HG02885 (cell line): ENCODE data around the gene MAS1.

Experiments used
- ATAC-seq: cut with Tn5 transposase; IDR thresholded peaks from one replicate; pipeline ENCODE4 v1.9.1; 2021; ENCODE audit warnings: mild to moderate bottlenecking; ENCODE audit not compliant: unreplicated experiment, poor library complexity

MAS1 gene

GRCh38 chr6:159878341-159878740 is 12.4 kb upstream of the MAS1 start:
- ATAC-seq: no peak

DNA sequence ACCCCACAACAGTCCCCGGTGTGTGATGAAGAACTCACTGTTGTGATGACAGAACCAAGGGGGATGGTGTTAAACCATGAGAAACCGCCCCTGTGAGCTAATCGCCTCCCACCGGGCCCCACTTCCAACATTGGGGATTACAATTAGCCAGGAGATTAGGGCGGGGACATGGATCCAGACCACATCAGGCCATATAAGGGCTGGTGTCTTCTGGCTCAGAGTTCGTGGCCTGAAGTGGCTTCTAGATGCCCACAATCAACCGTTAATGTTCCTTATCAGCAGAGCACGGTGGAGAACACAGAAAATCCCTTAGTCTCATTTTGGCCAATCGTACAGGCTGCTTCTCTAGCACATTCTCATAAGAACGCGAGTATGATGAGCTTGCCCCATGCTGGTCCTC is 10.9 kb upstream of the MAS1 start:
- ATAC-seq: no peak

DNA sequence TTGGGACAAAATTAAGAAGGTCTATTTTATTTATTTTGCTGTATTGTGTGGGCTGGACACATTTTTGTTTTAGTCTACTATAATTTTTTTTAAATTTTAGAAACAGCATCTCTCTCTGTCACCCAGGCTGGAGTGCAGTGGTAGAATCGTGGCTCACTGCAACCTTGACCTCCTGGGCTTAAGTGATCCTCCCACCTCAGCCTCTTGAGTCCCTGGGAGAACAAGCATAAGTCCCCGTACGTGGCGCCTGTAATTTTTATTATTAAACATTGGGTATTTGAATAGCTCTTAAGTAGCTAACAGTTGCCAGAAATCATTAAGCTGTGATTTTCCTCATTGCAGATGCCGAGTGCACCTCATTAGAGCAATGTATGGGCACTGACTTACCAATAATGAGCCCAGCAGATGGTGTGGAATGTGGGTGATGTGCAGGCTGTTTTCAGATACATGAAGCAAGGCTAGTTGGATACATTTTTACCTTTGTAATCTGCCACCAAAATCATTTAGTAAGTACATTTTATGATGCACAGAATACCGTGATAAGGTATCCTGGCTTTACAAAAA is 10.3 kb upstream of the MAS1 start:
- no peak for ATAC-seq

DNA sequence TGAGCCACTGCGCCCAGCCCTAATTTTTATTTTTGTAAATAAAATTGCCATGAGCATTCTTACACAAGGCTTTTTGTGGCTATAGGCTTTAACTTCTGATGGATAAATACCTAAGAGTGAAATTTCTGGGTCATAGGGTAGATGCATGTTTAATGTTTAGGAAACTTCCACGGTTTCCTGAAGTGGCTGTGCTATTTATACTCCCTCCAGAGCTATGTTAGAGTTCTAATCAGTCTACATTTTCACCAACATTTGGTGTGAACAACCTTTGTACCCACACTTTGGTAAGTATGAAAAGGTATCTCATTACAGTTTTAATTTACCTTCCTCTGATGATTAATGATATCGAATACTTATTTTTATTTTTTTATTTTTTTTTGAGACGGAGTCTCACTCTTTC is 6.1 kb upstream of the MAS1 start:
- no peak for ATAC-seq

GRCh38 chr6:159886270-159886669 is 4.5 kb upstream of the MAS1 start:
- ATAC-seq: no peak

DNA sequence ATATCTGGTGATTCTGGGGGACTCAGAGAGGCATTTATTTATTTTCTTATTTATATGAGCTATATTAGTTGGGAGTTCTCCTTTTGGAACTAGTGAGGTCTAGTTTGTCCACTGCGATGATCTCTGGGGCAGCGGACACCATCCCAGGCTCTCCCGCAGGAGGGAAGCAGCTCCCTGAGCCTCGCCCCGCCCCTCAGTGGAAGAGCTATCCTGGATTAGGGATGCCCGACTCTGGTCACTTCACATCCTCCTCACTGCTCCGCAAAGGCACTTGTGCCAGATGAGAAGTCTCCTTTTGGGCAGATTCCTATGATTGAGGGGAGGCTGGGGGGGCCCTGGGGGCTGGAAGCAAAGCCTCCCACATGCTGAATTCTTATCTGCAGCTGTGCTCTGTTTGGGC is 3.6 kb upstream of the MAS1 start:
- no peak for ATAC-seq

GRCh38 chr6:159887761-159888160 is 3.0 kb upstream of the MAS1 start:
- no peak for ATAC-seq

DNA sequence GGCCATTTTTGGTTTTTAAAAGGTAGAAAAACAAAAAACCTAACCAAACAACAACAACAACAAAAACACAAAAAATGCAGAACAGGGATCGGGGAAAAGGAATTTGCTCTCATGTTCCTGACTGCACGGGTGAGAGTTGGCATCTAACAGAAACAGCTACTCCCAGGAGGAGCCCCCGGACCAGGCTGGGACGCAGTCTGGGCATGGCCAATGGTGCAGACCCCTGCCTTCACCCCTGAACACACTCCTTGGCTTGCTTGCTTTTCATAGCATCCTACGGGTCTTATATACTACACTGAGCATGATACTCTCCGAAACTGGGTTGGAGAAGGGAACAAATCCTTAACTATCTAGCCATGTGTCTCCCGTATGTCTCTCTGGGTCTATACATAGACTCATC is 587 bp upstream of the MAS1 start:
- ATAC-seq: no peak

DNA sequence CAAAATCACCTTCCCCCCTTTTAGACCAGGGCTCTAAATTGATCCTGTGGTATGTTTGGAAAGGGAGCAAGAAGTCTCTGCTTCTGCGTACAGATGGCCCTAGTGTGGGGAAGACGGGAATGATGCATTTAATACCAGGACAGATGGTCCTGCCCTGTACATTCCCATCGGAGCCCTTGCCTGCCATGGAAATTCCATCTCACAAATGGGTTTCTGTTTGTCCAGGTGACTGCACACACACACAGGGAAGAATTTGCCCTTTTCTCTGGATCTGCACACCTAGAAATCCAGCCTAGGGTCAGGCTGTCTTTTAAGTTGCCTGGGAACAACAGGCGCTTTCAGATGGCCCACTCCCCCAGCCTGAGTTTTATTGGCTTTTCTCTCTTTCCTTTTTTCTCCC is 1.3 kb downstream of the MAS1 start:
- ATAC-seq: no peak

GRCh38 chr6:159893064-159893463 is 2.3 kb downstream of the MAS1 start:
- no peak for ATAC-seq

- ATAC-seq: no peak
These were observed 4.2 kb downstream of the MAS1 start for GRCh38 chr6:159894991-159895390.

- ATAC-seq: no peak
These were observed 6.8 kb downstream of the MAS1 start for GRCh38 chr6:159897603-159898002.

DNA sequence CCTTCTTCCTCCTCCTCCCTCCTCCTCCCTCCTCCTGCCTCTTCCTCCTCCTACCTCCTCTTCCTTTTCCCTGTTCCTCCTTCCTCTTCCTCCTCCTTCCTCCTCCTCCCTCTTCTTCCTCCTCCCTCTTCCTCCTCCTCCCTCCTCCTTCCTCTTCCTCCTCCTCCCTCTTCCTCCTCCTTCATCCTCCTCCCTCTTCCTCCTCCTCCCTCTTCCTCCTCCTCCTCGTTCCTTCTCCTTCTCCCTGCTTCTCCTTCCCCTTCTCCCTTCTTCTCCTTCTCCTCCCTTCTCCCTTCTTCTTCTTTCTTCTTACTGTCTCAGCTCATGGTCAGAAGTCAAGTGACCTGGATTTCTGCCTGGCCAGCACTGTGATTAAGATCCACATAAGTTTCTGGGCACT is 7.7 kb downstream of the MAS1 start:
- ATAC-seq: no peak

DNA sequence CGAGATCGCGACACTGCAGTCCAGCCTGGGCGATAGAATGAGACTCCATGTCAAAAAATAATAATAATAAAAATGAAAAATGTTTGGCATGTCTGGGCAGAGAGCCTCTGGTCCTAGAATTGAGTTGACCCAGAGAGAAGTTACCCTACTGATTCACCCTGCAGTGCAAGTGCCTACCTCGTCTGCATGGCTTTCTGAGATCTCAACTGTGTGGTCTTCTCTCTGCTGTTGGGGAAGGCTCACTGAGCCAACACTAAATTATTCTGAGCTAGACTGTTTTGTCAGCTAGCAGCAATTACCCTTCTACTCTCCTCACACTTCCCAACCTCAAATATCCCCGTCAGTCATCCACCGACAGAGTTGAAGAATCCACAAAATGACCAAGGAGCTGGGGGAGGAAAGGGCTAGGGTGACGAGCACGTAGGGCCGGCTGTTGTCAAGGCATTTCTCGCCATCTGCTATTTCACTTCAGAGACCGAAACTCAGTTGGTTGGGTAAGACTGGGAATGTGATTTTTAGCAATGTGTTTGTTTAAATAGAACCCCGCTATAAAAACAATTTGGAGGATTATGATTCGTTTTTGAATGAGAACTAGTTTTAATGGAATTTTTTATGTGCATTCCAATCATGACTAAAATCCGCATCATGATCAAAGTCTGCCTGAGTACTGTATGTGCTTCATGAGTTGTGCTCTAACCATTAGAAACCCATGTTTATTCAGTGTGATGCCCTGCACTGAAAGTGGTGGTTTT is 9.4 kb downstream of the MAS1 start:
- ATAC-seq: no peak

- ATAC-seq: no peak
These were observed 11.8 kb downstream of the MAS1 start for GRCh38 chr6:159902620-159903019.

DNA sequence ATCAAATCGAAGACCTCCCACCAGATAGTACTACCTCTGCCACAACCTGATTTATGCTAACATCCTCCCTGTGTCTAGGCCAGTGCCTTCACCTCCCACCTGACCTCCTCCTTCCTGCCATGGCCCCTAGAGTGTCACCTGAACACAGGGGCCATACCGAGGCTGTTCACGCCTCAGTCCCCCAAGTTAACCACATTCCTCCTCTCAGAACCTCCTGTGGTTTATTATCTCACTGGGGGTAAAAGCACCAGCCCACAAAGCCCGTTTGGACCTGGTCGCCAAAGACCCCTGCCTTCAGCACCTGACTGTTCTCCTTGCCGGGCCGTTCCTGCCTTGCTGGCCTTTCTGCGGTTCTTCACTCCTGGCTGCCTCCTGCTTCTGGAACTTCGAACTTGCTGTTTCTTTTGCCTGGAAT is 13.7 kb downstream of the MAS1 start:
- peak; percentile 94 for ATAC-seq

DNA sequence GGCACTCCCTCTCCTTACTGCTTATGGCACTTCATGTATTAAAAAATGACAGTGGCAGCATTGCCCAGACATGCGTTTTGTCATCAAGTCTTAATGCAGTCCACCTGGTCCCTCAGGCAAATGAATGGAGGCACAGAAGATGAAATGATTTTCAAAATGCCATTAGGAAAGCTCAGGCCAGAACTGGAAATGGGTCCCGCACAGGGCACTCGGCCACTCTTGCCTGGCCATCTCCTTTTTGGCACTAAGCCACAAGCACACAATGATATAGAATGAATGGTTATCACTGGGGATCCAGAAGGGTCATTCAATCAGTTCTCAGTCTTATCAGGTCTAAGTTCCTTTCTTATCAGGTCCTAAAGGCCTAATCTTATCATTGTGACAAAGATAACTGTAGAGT is 15.6 kb downstream of the MAS1 start:
- no peak for ATAC-seq

DNA sequence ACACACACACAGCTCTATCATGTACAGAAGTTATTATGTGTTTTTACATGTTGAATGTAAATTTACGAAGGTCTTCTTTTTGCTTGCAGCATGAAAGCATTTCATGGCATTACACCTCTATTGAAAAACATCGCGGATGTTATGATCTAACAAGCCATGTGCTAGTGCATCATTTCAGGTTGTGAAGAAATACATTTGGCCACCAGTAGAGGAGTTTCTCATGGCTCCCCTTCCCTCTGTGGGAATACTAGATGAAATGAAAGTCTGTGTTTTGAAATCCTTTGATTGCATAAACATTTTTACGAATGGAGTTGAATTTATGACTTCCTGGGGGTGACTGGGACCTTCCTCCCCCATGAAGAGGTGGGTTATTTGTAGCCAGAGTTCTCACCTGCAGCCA is 17.7 kb downstream of the MAS1 start:
- ATAC-seq: no peak

GRCh38 chr6:159908979-159909378 is 18.2 kb downstream of the MAS1 start:
- no peak for ATAC-seq

GRCh38 chr6:159910342-159910741 is 19.6 kb downstream of the MAS1 start:
- ATAC-seq: no peak

DNA sequence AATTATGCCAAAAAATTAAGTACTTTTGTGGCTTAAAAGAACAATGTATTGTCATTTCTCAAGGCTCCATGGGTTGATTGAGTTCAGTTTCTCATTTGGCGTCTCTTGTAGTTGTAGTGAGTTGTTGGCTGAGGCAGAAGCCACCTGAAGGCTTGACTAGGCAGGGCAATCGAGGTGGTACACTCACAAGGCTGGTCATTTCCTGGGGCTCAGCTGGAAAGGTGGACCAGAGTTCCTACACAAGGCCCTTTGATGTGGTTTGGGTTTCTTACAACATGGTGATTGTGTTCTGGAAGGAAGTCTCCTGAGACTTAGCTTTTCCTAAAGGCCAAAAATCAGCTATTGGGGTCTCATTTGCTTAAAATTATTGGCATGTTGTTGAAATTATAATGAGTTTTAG is 22.6 kb downstream of the MAS1 start:
- ATAC-seq: no peak

GRCh38 chr6:159913862-159914564 is 23.2 kb downstream of the MAS1 start:
- ATAC-seq: peak; percentile 46
